Pancreas (tissue), 10 donors: ENCODE measurements around the gene QPCTL. TPM values are rescaled to one million over a fixed set of nuclear protein-coding genes. Genes with fewer than 3 reads are reported as not detected.

ENCODE experiments used
- ATAC-seq, 4 donors: fragments of 200-7000 bp; cut with Tn5 transposase; one replicate each; pipeline versions ENCODE4 v1.8.0 to v1.9.1; 2020; ENCODE audit warnings: mild to moderate bottlenecking in 4 of 4, moderate library complexity in 4 of 4
- DNase-seq, 6 donors: peaks; one replicate each; pipeline ENCODE4 v3.0.0-alpha.2; 2020
- FAIRE-seq: peaks from 2 replicates; lab custom pipeline; 2012; peaks lifted over from hg19 to GRCh38; lab: Jason Lieb, UNC
- H3K27ac ChIP-seq, 4 donors: fragments of 200-600 bp; sonication (generic); 1 replicate in 3 of 4; 2 replicates in 1 of 4; pipeline versions ENCODE4 v1.5.0 to v1.8.0; 2020
- H3K27me3 ChIP-seq, 4 donors: fragments of 200-600 bp; one replicate each; pipeline ENCODE4 v1.8.0; 2021
- H3K36me3 ChIP-seq, 3 donors: fragments of 200-600 bp; sonication (generic) in 1 of 3; one replicate each; pipeline versions ENCODE4 v1.5.0 to v1.8.0; 2020 to 2021
- H3K4me1 ChIP-seq, 3 donors: fragments of 200-600 bp; one replicate each; pipeline ENCODE4 v1.8.0; 2021
- H3K4me3 ChIP-seq, 4 donors: fragments of 200-600 bp; sonication (generic) in 2 of 4; one replicate each; pipeline versions ENCODE4 v1.5.0 to v1.8.0; 2020 to 2021
- H3K9me3 ChIP-seq, 4 donors: fragments of 200-600 bp; one replicate each; pipeline ENCODE4 v1.8.0; 2021
- WGBS, 2 donors: extraction: QIAGEN DNeasy Blood & Tissue Kit; methylation state at CpG; one replicate each; pipeline ENCODE4 v1.1.7; 2013; 5-methylcytosine and 5-hydroxymethylcytosine counted together
- intact Hi-C, 3 donors: fragments of 100-400 bp; cut with DNase I; formaldehyde crosslinking; loops; one replicate each; pipeline versions ENCODE4 v1.11.1 to v1.14.2; 2022
- polyA plus RNA-seq, 2 donors: library from polyadenylated mRNA; stranded (reverse); fragments of 200-250 nt; gene quantifications; one replicate each; pipeline ENCODE4 v1.2.3, GENCODE V29; 2013
- total RNA-seq, 6 donors: library from RNA; stranded (reverse); fragmentation: NEBNext Ultra II Directional in 4 of 6; extraction: Animal tissue kit (Norgen Biotek cat#: 25700) in 4 of 6; gene quantifications; one replicate each; pipeline versions ENCODE4 v1.2.1 to v1.2.4, GENCODE V29; 2021 to 2023
- TF ChIP-seq, protein P1 (sequence below), 4 donors: fragments of 200-600 bp; sonication (generic) in 3 of 4; IDR thresholded peaks; one replicate each; pipeline versions ENCODE4 v1.5.0 to v1.8.0; 2021; ENCODE audit warnings: antibody characterized with exemption in 4 of 4
- donor health status: healthy with polysubstance abuse.
- donor health status: DM: no; HTN: no; CAD: no; lungs with moderate emphysema.
- donor health status: DM: no; HTN: no; CAD: no.
- donor health status: control.
- donor health status: control.
- donor health status: Bipolar disorder and iron deficiency.
- donor health status: DM: yes; HTN: yes; CAD: no.
- donor health status: DM: no; HTN: no; CAD: no.
- donor health status: DM: no; HTN: no; CAD: no.
- donor health status: DM: yes; HTN: yes; CAD: no.

Gene QPCTL
- total and polyA plus RNA-seq, 8 donors: 3.4 to 7.3 (median 5.3) TPM

DNA sequence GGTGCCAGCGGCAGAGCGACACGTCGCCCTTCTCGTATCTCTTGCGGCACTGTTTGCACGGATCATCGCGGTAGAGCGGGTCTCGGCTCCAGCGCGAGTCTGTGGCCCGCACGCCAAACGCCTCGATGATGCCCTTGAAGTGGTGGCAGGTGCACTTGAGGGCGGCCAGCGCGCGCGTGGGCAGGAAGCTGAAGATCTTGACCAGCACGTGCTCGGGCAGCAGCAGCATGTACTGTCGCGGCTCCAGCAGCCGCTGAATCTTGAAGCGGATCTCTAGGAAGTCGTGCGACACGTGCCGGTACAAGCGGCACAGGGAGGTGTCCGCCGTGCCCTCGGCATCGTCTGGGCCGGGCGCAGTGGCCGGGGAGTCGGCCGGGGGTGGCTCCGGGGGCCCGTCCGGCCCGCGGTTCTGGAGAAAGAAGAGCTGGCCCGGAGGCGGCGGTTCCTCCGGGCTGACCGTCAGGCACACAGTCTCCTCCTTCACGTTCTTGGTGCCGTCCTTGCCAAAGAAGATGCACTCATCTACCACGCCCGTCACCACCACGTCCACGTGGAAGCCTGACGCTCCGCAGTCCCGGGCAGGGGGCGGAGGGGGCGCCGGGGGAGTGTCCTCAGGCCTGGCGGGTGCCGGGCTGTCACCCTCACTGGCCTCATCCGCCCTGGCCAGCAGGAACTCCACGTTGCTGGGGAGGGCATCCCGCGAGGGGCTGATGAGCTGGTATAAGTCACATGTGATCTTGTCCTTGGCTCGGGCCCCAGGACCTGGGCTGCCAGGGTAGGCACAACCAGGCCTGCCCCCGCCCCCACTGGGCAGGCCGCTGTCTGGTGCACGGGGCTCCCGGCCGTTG lies 19.6 kb downstream of the QPCTL start:
- H3K9me3 ChIP-seq: no peaks in the 10 kb centered on the region
- intact Hi-C loops: loop anchor here in 1 of 3 donors (10.0 kb wide), 1 partner anchor 53 kb away; the partner anchor contains the start of gene SIX5
- no peak overlapping the region for H3K4me3 ChIP-seq
- peaks cover 0 to 4% (median 4%) of the 10 kb centered on the region in 3 donors for H3K4me1 ChIP-seq
- FAIRE-seq (no peak), ATAC-seq (no peak), DNase-seq (peak in 2 of 6 donors; percentile 44 to 72)
- H3K27ac ChIP-seq: no peak overlapping the region
- WGBS, 2 donors: 92% methylated on average over 76 of the region's 76 CpGs
- TF ChIP-seq, protein P1, sequence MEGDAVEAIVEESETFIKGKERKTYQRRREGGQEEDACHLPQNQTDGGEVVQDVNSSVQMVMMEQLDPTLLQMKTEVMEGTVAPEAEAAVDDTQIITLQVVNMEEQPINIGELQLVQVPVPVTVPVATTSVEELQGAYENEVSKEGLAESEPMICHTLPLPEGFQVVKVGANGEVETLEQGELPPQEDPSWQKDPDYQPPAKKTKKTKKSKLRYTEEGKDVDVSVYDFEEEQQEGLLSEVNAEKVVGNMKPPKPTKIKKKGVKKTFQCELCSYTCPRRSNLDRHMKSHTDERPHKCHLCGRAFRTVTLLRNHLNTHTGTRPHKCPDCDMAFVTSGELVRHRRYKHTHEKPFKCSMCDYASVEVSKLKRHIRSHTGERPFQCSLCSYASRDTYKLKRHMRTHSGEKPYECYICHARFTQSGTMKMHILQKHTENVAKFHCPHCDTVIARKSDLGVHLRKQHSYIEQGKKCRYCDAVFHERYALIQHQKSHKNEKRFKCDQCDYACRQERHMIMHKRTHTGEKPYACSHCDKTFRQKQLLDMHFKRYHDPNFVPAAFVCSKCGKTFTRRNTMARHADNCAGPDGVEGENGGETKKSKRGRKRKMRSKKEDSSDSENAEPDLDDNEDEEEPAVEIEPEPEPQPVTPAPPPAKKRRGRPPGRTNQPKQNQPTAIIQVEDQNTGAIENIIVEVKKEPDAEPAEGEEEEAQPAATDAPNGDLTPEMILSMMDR (IDR thresholded peaks at IDR 0.05): no peak
- no peaks in the 10 kb centered on the region for H3K27me3 ChIP-seq
- no peaks in the 10 kb centered on the region for H3K36me3 ChIP-seq

DNA sequence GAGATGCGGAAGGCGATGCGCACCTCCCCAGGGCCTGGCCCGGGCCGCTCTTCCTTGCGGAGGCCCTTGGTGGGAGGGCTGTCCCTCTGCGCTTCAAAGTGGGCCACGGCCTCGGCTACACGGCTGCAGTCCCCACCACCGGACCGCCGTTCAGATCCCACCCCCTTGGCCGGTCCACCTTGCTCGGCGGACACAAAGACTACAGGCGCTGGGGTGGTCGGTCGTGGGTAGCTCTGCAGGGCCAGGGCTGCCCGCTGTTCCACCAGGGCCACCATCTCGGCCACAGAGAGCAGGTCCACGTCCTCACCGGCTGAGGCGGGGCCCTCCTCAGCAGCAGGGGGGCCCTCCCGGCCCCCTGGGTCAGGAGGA lies 20.2 kb downstream of the QPCTL start:
- intact Hi-C loops: loop anchor here in 1 of 3 donors (10.0 kb wide), 1 partner anchor 52 kb away; the partner anchor contains the start of gene SIX5
- TF ChIP-seq, protein P1 (IDR thresholded peaks at IDR 0.05): no peak
- no peak for DNase-seq
- peaks cover 0 to 4% (median 4%) of the 10 kb centered on the region in 3 donors for H3K4me1 ChIP-seq
- no peak for FAIRE-seq
- no peak for ATAC-seq
- no peaks in the 10 kb centered on the region for H3K36me3 ChIP-seq
- WGBS, 2 donors: 93 to 94% methylated on average over 23 to 25 of the region's 25 CpGs
- no peak overlapping the region for H3K4me3 ChIP-seq
- no peaks in the 10 kb centered on the region for H3K27me3 ChIP-seq
- no peak overlapping the region for H3K27ac ChIP-seq
- H3K9me3 ChIP-seq: no peaks in the 10 kb centered on the region

- intact Hi-C loops: loop anchor here in 1 of 3 donors (10.0 kb wide), 1 partner anchor 52 kb away; the partner anchor contains the start of gene SIX5
- FAIRE-seq: no peak
- DNase-seq: peak in 1 of 6 donors; percentile 82
- ATAC-seq: no peak
- Histone ChIP-seq H3K4me3 (no peak overlapping the region), H3K27ac (no peak overlapping the region), H3K9me3 (no peaks in the 10 kb centered on the region), H3K4me1 (peaks cover 0 to 7% (median 5%) of the 10 kb centered on the region in 3 donors), H3K36me3 (no peaks in the 10 kb centered on the region), H3K27me3 (no peaks in the 10 kb centered on the region)
- WGBS, 2 donors: 91 to 97% methylated on average over 15 of the region's 15 CpGs
- TF ChIP-seq, protein P1 (IDR thresholded peaks at IDR 0.05): no peak
Measured at GRCh38 chr19:45713141-45713540, 20.7 kb downstream of the QPCTL start.

DNA sequence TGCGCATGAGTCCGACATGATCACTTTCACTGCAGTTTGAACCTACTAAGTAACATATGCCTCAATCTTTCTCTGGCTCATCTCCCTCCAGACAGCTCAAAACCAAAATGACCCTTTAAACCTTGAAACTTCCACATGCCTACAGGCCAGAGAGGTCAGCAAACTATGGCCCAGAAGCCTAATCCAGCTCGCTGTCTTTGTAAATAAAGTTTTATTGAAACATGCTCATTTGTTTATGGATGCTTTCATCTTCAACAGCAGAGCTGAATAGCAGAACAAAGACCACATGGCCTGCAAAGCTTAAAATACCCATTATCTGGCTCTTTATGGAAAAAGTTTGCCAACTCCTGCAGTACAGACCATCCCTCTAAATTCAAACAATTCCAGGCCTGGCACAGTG lies 22.7 kb downstream of the QPCTL start:
- 95 to 96% methylated on average over 3 of the region's 3 CpGs for WGBS, 2 donors
- H3K27ac ChIP-seq: no peak overlapping the region
- H3K4me1 ChIP-seq: peaks cover 0 to 9% (median 8%) of the 10 kb centered on the region in 3 donors

More for the DNA sequence above, 22.7 kb downstream of the QPCTL start:
- DNase-seq (no peak), FAIRE-seq (no peak), ATAC-seq (no peak)
- intact Hi-C loops: loop anchor here in 1 of 3 donors (10.0 kb wide), 1 partner anchor 50 kb away; the partner anchor contains the start of gene SIX5
- no peaks in the 10 kb centered on the region for H3K9me3 ChIP-seq
- TF ChIP-seq, protein P1 (IDR thresholded peaks at IDR 0.05): no peak
- no peaks in the 10 kb centered on the region for H3K27me3 ChIP-seq
- no peak overlapping the region for H3K4me3 ChIP-seq
- no peaks in the 10 kb centered on the region for H3K36me3 ChIP-seq
